SU-DHL-6 (cell line): ENCODE data around the gene MT1G.

Experiments
- EZH2phosphoT487 ChIP-seq: fragments of 200-600 bp; sonication (generic), shearing (Covaris generic); conservative IDR thresholded peaks from 2 replicates; pipeline ENCODE4 v1.6.1; 2018; ENCODE audit warnings: mild to moderate bottlenecking, antibody characterized with exemption, low read length, moderate library complexity, mixed read lengths
- TF ChIP-seq, protein P1 (sequence below): fragments of 200-600 bp; sonication (generic); IDR thresholded peaks from one replicate; pipeline ENCODE4 v1.5.1; 2017; ENCODE audit warnings: antibody characterized with exemption, mild to moderate bottlenecking, low read length, moderate library complexity; ENCODE audit not compliant: insufficient read depth, poor library complexity, severe bottlenecking

DNA sequence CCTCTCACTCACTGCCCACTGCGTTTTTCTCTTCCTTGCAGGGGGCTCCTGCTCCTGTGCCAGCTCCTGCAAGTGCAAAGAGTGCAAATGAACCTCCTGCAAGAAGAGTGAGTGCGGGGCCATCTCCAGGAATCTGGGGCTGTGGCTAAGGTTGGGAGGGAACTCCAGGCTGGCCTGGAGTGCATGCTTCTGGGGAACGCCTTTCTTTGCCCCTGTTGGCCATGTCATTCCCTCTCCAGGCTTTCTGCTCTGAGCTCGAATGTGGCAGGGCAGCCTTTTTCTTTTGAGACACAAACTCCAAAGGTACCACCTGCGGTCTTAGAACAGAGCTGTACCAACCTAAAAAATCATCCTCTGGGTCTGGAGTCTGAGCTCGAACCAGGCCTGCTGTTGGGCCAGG lies 49.7 kb downstream of the MT1G start:
- TF ChIP-seq, protein P1, sequence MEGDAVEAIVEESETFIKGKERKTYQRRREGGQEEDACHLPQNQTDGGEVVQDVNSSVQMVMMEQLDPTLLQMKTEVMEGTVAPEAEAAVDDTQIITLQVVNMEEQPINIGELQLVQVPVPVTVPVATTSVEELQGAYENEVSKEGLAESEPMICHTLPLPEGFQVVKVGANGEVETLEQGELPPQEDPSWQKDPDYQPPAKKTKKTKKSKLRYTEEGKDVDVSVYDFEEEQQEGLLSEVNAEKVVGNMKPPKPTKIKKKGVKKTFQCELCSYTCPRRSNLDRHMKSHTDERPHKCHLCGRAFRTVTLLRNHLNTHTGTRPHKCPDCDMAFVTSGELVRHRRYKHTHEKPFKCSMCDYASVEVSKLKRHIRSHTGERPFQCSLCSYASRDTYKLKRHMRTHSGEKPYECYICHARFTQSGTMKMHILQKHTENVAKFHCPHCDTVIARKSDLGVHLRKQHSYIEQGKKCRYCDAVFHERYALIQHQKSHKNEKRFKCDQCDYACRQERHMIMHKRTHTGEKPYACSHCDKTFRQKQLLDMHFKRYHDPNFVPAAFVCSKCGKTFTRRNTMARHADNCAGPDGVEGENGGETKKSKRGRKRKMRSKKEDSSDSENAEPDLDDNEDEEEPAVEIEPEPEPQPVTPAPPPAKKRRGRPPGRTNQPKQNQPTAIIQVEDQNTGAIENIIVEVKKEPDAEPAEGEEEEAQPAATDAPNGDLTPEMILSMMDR, result no peak
- TF ChIP-seq EZH2phosphoT487, result no peak
